GM23338 (cell line): ENCODE measurements around the gene CABLES1. TPM values are rescaled to one million over a fixed set of nuclear protein-coding genes. Genes with fewer than 3 reads are reported as not detected.

Experiments used
- ATAC-seq: fragments of 200-7000 bp; cut with Tn5 transposase; 3 replicates; pipeline ENCODE4 v1.9.1; 2020
- DNase-seq: peaks from one replicate; pipeline ENCODE4 v3.0.0-alpha.2; 2015; ENCODE audit warnings: low spot score
- H2AFZ ChIP-seq: fragments of 200-600 bp; sonication (generic); 2 replicates; pipeline ENCODE4 v1.8.0; 2016; ENCODE audit warnings: antibody characterized with exemption, mild to moderate bottlenecking, moderate library complexity
- H3F3A ChIP-seq: fragments of 200-600 bp; sonication (generic); replicated peaks from 2 replicates; pipeline ENCODE4 v1.8.0; 2017; ENCODE audit warnings: antibody characterized with exemption, mixed run types, low read depth
- H3K27ac ChIP-seq: fragments of 200-600 bp; sonication (generic); 2 replicates; pipeline ENCODE4 v1.6.1; 2016; ENCODE audit warnings: low read depth
- H3K27me3 ChIP-seq: fragments of 200-600 bp; sonication (generic); 2 replicates; pipeline ENCODE4 v1.8.0; 2016; ENCODE audit warnings: mild to moderate bottlenecking, mixed run types, moderate library complexity; ENCODE audit not compliant: insufficient read depth
- H3K36me3 ChIP-seq: fragments of 200-600 bp; sonication (generic); 2 replicates; pipeline ENCODE4 v1.8.0; 2016; ENCODE audit warnings: mild to moderate bottlenecking; ENCODE audit not compliant: insufficient read depth
- H3K4me1 ChIP-seq: fragments of 200-600 bp; sonication (generic); 2 replicates; pipeline ENCODE4 v1.8.0; 2016; ENCODE audit warnings: mild to moderate bottlenecking, moderate library complexity; ENCODE audit not compliant: insufficient read depth
- H3K4me2 ChIP-seq: fragments of 200-600 bp; sonication (generic); 2 replicates; pipeline ENCODE4 v1.7.1; 2017; ENCODE audit warnings: mixed run types
- H3K4me3 ChIP-seq: fragments of 200-600 bp; sonication (generic); 2 replicates; pipeline ENCODE4 v1.6.1; 2016; ENCODE audit warnings: mixed run types
- H3K79me2 ChIP-seq: fragments of 200-600 bp; sonication (generic); replicated peaks from 2 replicates; pipeline ENCODE4 v1.8.0; 2017; ENCODE audit warnings: mild to moderate bottlenecking; ENCODE audit not compliant: insufficient read depth
- H3K9me2 ChIP-seq: fragments of 200-600 bp; sonication (generic); 2 replicates; pipeline ENCODE4 v1.8.0; 2017; ENCODE audit not compliant: insufficient read depth
- H4K20me1 ChIP-seq: fragments of 200-600 bp; sonication (generic); replicated peaks from 2 replicates; pipeline ENCODE4 v1.8.0; 2017; ENCODE audit warnings: mild to moderate bottlenecking; ENCODE audit not compliant: insufficient read depth
- H3K27ac Mint-ChIP-seq: 2 replicates; pipeline ENCODE4 v1.8.0; 2020; ENCODE audit warnings: inconsistent platforms, mild to moderate bottlenecking, moderate library complexity, mixed read lengths
- H3K27me3 Mint-ChIP-seq: 3 replicates; pipeline ENCODE4 v1.8.0; 2022; ENCODE audit warnings: low read depth, mild to moderate bottlenecking, moderate library complexity, mixed read lengths, inconsistent platforms; ENCODE audit not compliant: insufficient read depth, poor library complexity
- H3K36me3 Mint-ChIP-seq: 3 replicates; pipeline ENCODE4 v1.8.0; 2021; ENCODE audit warnings: low read depth, mild to moderate bottlenecking, inconsistent platforms, moderate library complexity, mixed read lengths
- H3K4me1 Mint-ChIP-seq: 3 replicates; pipeline ENCODE4 v1.8.0; 2020; ENCODE audit warnings: mild to moderate bottlenecking, inconsistent platforms, mixed read lengths
- H3K4me3 Mint-ChIP-seq: 3 replicates; pipeline ENCODE4 v1.8.0; 2021; ENCODE audit warnings: moderate library complexity, mild to moderate bottlenecking, inconsistent platforms, mixed read lengths
- H3K9me3 Mint-ChIP-seq: 3 replicates; pipeline ENCODE4 v1.8.0; 2020; ENCODE audit warnings: moderate library complexity, mild to moderate bottlenecking, inconsistent platforms, mixed read lengths
- CREB1 ChIP-seq: fragments of 250-450 bp; sonication (Bioruptor Pico); IDR thresholded peaks from 2 replicates; pipeline ENCODE4 v1.5.0; 2020; ENCODE audit warnings: low read depth, mild to moderate bottlenecking, moderate library complexity
- EZH2 ChIP-seq: fragments of 200-600 bp; sonication (generic); IDR thresholded peaks from one replicate; pipeline ENCODE4 v1.8.0; 2017; ENCODE audit warnings: antibody characterized with exemption, mild to moderate bottlenecking, low read depth; ENCODE audit not compliant: unreplicated experiment
- EZH2phosphoT487 ChIP-seq: fragments of 200-600 bp; sonication (generic); IDR thresholded peaks from one replicate; pipeline ENCODE4 v1.8.1; 2018; ENCODE audit warnings: antibody characterized with exemption; ENCODE audit not compliant: unreplicated experiment
- JUNB ChIP-seq: IDR thresholded peaks from one replicate; pipeline ENCODE4 v1.6.1; 2016; ENCODE audit warnings: antibody characterized with exemption; ENCODE audit not compliant: unreplicated experiment
- NANOG ChIP-seq: IDR thresholded peaks from 2 replicates; pipeline ENCODE4 v1.6.1; 2016; ENCODE audit warnings: antibody characterized with exemption, borderline replicate concordance
- POLR2AphosphoS5 ChIP-seq: IDR thresholded peaks from 2 replicates; pipeline ENCODE4 v1.6.1; 2016; ENCODE audit warnings: antibody characterized with exemption, low read depth
- STAT1 ChIP-seq: IDR thresholded peaks from one replicate; pipeline ENCODE4 v1.6.1; 2016; ENCODE audit warnings: antibody characterized with exemption; ENCODE audit not compliant: unreplicated experiment
- ZNF114 ChIP-seq: fragments of 250-450 bp; sonication (Bioruptor Pico); IDR thresholded peaks from 2 replicates; pipeline ENCODE4 v1.5.0; 2020; ENCODE audit warnings: mild to moderate bottlenecking, moderate library complexity
- ZNF331 ChIP-seq: fragments of 250-450 bp; sonication (Bioruptor Pico); IDR thresholded peaks from 2 replicates; pipeline ENCODE4 v1.5.0; 2020; ENCODE audit warnings: low read depth, mild to moderate bottlenecking, moderate library complexity
- polyA plus RNA-seq: library from polyadenylated mRNA; unstranded; fragments of >200 nt; fragmentation: Nextera tagmentation; extraction: Ambion mirVana; gene quantifications from 2 replicates; pipeline ENCODE4 v1.2.1, GENCODE V29; 2016
- total RNA-seq: library from RNA; depleted of rRNA; stranded (reverse); fragments of >200 nt; shearing (Covaris generic); gene quantifications from 2 replicates; pipeline ENCODE4 v1.2.3, GENCODE V29; 2014
- TF ChIP-seq, protein P1 (sequence below), 2 experiments: fragments of 200-600 bp in 1 of 2; sonication (generic) in 1 of 2; conservative IDR thresholded peaks; 2 replicates each; pipeline versions ENCODE4 v1.5.1 to v1.6.1; 2016 to 2017; ENCODE audit warnings: antibody characterized with exemption in 2 of 2, low read depth in 2 of 2, mild to moderate bottlenecking in 2 of 2, moderate library complexity in 1 of 2
- TF ChIP-seq, protein P2 (sequence below): fragments of 250-450 bp; sonication (Bioruptor Pico); IDR thresholded peaks from 2 replicates; pipeline ENCODE4 v1.5.0; 2020; ENCODE audit warnings: mild to moderate bottlenecking, moderate library complexity
- TF ChIP-seq, protein P3 (sequence below): IDR thresholded peaks from one replicate; pipeline ENCODE4 v1.6.1; 2018; ENCODE audit warnings: antibody characterized with exemption; ENCODE audit not compliant: unreplicated experiment
- TF ChIP-seq, protein P4 (sequence below): IDR thresholded peaks from 2 replicates; pipeline ENCODE4 v1.6.1; 2016; ENCODE audit warnings: antibody characterized with exemption

CABLES1 gene
- total and polyA plus RNA-seq, 2 experiments from 2014 or later = 2.6 to 12.4 TPM

DNA sequence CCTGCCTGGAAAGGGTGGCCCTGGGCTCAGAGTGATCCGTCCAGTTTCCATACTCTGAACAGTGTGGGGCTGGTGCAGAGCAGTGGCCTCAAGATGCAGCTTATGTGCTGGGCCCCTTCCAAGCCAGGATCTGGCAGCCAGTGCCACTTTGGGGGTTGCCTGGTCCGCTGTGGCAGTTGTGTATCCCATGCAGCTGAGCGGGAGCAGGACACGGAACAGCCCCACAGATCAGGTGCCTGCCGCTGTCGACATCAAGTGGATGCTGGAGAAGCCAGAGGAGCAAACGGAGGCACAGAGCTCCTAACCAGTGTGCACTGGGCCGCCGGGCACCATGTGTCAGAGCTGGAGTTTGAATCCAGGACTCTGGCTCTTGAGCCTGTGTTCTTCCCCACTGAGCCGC, 112.0 kb downstream of the CABLES1 start:
- DNase-seq (no peak), ATAC-seq (no peak)
- H3K4me1 ChIP-seq = peaks cover 15% of the 10 kb centered on the region
- Mint-ChIP-seq H3K4me3 (no peak overlapping the region), H3K9me3 (peaks cover 21% of the 10 kb centered on the region), H3K27ac (no peak overlapping the region), H3K27me3 (peaks cover 12% of the 10 kb centered on the region), H3K4me1 (peaks cover 19% of the 10 kb centered on the region), H3K36me3 (peaks cover 66% of the 10 kb centered on the region)
- H3K27ac ChIP-seq = no peak overlapping the region
- no peak overlapping the region for H2AFZ ChIP-seq
- TF ChIP-seq, protein P1, sequence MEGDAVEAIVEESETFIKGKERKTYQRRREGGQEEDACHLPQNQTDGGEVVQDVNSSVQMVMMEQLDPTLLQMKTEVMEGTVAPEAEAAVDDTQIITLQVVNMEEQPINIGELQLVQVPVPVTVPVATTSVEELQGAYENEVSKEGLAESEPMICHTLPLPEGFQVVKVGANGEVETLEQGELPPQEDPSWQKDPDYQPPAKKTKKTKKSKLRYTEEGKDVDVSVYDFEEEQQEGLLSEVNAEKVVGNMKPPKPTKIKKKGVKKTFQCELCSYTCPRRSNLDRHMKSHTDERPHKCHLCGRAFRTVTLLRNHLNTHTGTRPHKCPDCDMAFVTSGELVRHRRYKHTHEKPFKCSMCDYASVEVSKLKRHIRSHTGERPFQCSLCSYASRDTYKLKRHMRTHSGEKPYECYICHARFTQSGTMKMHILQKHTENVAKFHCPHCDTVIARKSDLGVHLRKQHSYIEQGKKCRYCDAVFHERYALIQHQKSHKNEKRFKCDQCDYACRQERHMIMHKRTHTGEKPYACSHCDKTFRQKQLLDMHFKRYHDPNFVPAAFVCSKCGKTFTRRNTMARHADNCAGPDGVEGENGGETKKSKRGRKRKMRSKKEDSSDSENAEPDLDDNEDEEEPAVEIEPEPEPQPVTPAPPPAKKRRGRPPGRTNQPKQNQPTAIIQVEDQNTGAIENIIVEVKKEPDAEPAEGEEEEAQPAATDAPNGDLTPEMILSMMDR (conservative IDR thresholded peaks at IDR 0.05; ENCODE audit: low read depth in 2 of 2) = no peak
- TF ChIP-seq STAT1 (no peak), NANOG (no peak), EZH2phosphoT487 (no peak), POLR2AphosphoS5 (no peak), JUNB (no peak), EZH2 (no peak), CREB1 (CRISPR knock-in tag) (no peak), ZNF114 (CRISPR knock-in tag) (no peak), ZNF331 (CRISPR knock-in tag) (no peak)
- TF ChIP-seq, protein P2, sequence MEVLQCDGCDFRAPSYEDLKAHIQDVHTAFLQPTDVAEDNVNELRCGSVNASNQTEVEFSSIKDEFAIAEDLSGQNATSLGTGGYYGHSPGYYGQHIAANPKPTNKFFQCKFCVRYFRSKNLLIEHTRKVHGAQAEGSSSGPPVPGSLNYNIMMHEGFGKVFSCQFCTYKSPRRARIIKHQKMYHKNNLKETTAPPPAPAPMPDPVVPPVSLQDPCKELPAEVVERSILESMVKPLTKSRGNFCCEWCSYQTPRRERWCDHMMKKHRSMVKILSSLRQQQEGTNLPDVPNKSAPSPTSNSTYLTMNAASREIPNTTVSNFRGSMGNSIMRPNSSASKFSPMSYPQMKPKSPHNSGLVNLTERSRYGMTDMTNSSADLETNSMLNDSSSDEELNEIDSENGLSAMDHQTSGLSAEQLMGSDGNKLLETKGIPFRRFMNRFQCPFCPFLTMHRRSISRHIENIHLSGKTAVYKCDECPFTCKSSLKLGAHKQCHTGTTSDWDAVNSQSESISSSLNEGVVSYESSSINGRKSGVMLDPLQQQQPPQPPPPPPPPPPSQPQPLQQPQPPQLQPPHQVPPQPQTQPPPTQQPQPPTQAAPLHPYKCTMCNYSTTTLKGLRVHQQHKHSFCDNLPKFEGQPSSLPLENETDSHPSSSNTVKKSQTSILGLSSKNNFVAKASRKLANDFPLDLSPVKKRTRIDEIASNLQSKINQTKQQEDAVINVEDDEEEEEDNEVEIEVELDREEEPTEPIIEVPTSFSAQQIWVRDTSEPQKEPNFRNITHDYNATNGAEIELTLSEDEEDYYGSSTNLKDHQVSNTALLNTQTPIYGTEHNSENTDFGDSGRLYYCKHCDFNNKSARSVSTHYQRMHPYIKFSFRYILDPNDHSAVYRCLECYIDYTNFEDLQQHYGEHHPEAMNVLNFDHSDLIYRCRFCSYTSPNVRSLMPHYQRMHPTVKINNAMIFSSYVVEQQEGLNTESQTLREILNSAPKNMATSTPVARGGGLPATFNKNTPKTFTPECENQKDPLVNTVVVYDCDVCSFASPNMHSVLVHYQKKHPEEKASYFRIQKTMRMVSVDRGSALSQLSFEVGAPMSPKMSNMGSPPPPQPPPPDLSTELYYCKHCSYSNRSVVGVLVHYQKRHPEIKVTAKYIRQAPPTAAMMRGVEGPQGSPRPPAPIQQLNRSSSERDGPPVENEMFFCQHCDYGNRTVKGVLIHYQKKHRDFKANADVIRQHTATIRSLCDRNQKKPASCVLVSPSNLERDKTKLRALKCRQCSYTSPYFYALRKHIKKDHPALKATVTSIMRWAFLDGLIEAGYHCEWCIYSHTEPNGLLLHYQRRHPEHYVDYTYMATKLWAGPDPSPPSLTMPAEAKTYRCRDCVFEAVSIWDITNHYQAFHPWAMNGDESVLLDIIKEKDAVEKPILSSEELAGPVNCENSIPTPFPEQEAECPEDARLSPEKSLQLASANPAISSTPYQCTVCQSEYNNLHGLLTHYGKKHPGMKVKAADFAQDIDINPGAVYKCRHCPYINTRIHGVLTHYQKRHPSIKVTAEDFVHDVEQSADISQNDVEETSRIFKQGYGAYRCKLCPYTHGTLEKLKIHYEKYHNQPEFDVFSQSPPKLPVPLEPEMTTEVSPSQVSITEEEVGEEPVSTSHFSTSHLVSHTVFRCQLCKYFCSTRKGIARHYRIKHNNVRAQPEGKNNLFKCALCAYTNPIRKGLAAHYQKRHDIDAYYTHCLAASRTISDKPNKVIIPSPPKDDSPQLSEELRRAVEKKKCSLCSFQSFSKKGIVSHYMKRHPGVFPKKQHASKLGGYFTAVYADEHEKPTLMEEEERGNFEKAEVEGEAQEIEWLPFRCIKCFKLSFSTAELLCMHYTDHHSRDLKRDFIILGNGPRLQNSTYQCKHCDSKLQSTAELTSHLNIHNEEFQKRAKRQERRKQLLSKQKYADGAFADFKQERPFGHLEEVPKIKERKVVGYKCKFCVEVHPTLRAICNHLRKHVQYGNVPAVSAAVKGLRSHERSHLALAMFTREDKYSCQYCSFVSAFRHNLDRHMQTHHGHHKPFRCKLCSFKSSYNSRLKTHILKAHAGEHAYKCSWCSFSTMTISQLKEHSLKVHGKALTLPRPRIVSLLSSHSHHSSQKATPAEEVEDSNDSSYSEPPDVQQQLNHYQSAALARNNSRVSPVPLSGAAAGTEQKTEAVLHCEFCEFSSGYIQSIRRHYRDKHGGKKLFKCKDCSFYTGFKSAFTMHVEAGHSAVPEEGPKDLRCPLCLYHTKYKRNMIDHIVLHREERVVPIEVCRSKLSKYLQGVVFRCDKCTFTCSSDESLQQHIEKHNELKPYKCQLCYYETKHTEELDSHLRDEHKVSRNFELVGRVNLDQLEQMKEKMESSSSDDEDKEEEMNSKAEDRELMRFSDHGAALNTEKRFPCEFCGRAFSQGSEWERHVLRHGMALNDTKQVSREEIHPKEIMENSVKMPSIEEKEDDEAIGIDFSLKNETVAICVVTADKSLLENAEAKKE (CRISPR knock-in tag) = no peak
- TF ChIP-seq, protein P3, sequence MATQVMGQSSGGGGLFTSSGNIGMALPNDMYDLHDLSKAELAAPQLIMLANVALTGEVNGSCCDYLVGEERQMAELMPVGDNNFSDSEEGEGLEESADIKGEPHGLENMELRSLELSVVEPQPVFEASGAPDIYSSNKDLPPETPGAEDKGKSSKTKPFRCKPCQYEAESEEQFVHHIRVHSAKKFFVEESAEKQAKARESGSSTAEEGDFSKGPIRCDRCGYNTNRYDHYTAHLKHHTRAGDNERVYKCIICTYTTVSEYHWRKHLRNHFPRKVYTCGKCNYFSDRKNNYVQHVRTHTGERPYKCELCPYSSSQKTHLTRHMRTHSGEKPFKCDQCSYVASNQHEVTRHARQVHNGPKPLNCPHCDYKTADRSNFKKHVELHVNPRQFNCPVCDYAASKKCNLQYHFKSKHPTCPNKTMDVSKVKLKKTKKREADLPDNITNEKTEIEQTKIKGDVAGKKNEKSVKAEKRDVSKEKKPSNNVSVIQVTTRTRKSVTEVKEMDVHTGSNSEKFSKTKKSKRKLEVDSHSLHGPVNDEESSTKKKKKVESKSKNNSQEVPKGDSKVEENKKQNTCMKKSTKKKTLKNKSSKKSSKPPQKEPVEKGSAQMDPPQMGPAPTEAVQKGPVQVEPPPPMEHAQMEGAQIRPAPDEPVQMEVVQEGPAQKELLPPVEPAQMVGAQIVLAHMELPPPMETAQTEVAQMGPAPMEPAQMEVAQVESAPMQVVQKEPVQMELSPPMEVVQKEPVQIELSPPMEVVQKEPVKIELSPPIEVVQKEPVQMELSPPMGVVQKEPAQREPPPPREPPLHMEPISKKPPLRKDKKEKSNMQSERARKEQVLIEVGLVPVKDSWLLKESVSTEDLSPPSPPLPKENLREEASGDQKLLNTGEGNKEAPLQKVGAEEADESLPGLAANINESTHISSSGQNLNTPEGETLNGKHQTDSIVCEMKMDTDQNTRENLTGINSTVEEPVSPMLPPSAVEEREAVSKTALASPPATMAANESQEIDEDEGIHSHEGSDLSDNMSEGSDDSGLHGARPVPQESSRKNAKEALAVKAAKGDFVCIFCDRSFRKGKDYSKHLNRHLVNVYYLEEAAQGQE = no peak
- TF ChIP-seq, protein P4, sequence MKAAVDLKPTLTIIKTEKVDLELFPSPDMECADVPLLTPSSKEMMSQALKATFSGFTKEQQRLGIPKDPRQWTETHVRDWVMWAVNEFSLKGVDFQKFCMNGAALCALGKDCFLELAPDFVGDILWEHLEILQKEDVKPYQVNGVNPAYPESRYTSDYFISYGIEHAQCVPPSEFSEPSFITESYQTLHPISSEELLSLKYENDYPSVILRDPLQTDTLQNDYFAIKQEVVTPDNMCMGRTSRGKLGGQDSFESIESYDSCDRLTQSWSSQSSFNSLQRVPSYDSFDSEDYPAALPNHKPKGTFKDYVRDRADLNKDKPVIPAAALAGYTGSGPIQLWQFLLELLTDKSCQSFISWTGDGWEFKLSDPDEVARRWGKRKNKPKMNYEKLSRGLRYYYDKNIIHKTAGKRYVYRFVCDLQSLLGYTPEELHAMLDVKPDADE = no peak
- H3K36me3 ChIP-seq = no peaks in the 10 kb centered on the region; the same call in 1 of the 2 replicates
- no peaks in the 10 kb centered on the region for H3K27me3 ChIP-seq
- H3K4me3 ChIP-seq = no peak overlapping the region
- no peak overlapping the region for H3K4me2 ChIP-seq
- H3F3A ChIP-seq = no peaks in the 10 kb centered on the region
- no peaks in the 10 kb centered on the region for H3K9me2 ChIP-seq
- H3K79me2 ChIP-seq = no peaks in the 10 kb centered on the region
- no peaks in the 10 kb centered on the region for H4K20me1 ChIP-seq
